ENCODE data around the gene PHC2.

The PHC2 gene

GRCh38 chr1:33369764-33370163 is 61.1 kb downstream of the PHC2 start:
- Histone ChIP-seq H3K4me3 (ENCODE audit: low read depth, low read length) (no peak overlapping the region), H3K27ac (ENCODE audit: extremely low read depth, low read depth, low read length) (no peak overlapping the region), H3K36me3 (ENCODE audit: control insufficient read depth in 2 of 2, insufficient read depth in 1 of 2, low read length in 2 of 2) (peaks cover 0 to 39% of the 10 kb centered on the region in 2 experiments; a peak in 1 of 3 replicates), H3K4me1 (ENCODE audit: control insufficient read depth, insufficient read depth, low read length) (no peaks in the 10 kb centered on the region), H3K9me3 (ENCODE audit: control insufficient read depth, insufficient read depth, low read depth, low read length) (no peaks in the 10 kb centered on the region)
- no peak for TF ChIP-seq ZNF26 (tag by site-specific recombination; IDR thresholded peaks at IDR 0.05)
- TF ChIP-seq ZNF350 (tag by site-specific recombination; IDR thresholded peaks at IDR 0.05): no peak
- ChIA-PET CTCF (interaction anchor here (0.7 to 12.6 kb wide), 3 partner anchors 74 to 840 kb away, joined by 3 to 135 read pairs (median 5); no protein-coding TSS in a partner anchor), POLR2A (no interaction called here)

- POLR2A ChIA-PET: interaction anchor here (1.4 kb wide), 1 partner anchor 19 kb away, joined by 3 read pairs; no protein-coding TSS in a partner anchor
- TF ChIP-seq ZNF354C (tag by site-specific recombination; IDR thresholded peaks at IDR 0.05; ENCODE audit: borderline replicate concordance, low read depth) (no peak), ZNF610 (tag by site-specific recombination; IDR thresholded peaks at IDR 0.05; ENCODE audit: borderline replicate concordance) (no peak)
- H3K36me3 ChIP-seq (ENCODE audit: control insufficient read depth in 2 of 2, insufficient read depth in 1 of 2, low read length in 2 of 2): peaks cover 0 to 39% of the 10 kb centered on the region in 2 experiments; a peak in 1 of 3 replicates
- no peaks in the 10 kb centered on the region for H3K9me3 ChIP-seq (ENCODE audit: control insufficient read depth, insufficient read depth, low read depth, low read length)
- no peak overlapping the region for H3K4me3 ChIP-seq (ENCODE audit: low read depth, low read length)
- CTCF ChIA-PET: interaction anchor here (0.7 to 12.6 kb wide), 4 partner anchors 73 to 840 kb away, joined by 3 to 135 read pairs (median 7); no protein-coding TSS in a partner anchor
- no peak overlapping the region for H3K27ac ChIP-seq (ENCODE audit: extremely low read depth, low read depth, low read length)
- peaks cover 5% of the 10 kb centered on the region; the same call in 1 of the 2 replicates for H3K4me1 ChIP-seq (ENCODE audit: control insufficient read depth, insufficient read depth, low read length)
Observed at GRCh38 chr1:33369081-33369480, 61.8 kb downstream of the PHC2 start.

GRCh38 chr1:33368431-33368830 is 62.5 kb downstream of the PHC2 start:
- no peak for TF ChIP-seq ZNF140 (tag by site-specific recombination; IDR thresholded peaks at IDR 0.05)
- Histone ChIP-seq H3K36me3 (ENCODE audit: control insufficient read depth in 2 of 2, insufficient read depth in 1 of 2, low read length in 2 of 2) (peaks cover 0 to 39% of the 10 kb centered on the region in 2 experiments; a peak in 1 of 3 replicates), H3K9me3 (ENCODE audit: control insufficient read depth, insufficient read depth, low read depth, low read length) (no peaks in the 10 kb centered on the region), H3K4me3 (ENCODE audit: low read depth, low read length) (no peak overlapping the region), H3K4me1 (ENCODE audit: control insufficient read depth, insufficient read depth, low read length) (peaks cover 10% of the 10 kb centered on the region), H3K27ac (ENCODE audit: extremely low read depth, low read depth, low read length) (no peak overlapping the region)
- POLR2A ChIA-PET: interaction anchor here (1.4 kb wide), 1 partner anchor 18 kb away, joined by 3 read pairs; no protein-coding TSS in a partner anchor
- CTCF ChIA-PET: interaction anchor here (0.6 to 12.6 kb wide), 6 partner anchors 72 to 783 kb away, joined by 3 to 135 read pairs (median 4); no protein-coding TSS in a partner anchor

GRCh38 chr1:33367485-33368405 is 63.1 kb downstream of the PHC2 start:
- ChIA-PET POLR2A (interaction anchor here (1.4 kb wide), 1 partner anchor 18 kb away, joined by 3 read pairs; no protein-coding TSS in a partner anchor), CTCF (interaction anchor here (0.6 to 12.6 kb wide), 7 partner anchors 48 to 783 kb away, joined by 3 to 135 read pairs (median 3); partner anchors contain the start of gene A3GALT2)
- H3K27ac ChIP-seq (ENCODE audit: extremely low read depth, low read depth, low read length): no peak overlapping the region
- H3K4me1 ChIP-seq (ENCODE audit: control insufficient read depth, insufficient read depth, low read length): peaks cover 11% of the 10 kb centered on the region
- peaks cover 0 to 39% of the 10 kb centered on the region in 2 experiments; a peak in 1 of 3 replicates for H3K36me3 ChIP-seq (ENCODE audit: control insufficient read depth in 2 of 2, insufficient read depth in 1 of 2, low read length in 2 of 2)
- TF ChIP-seq ZNF341 (tag by site-specific recombination; IDR thresholded peaks at IDR 0.05; ENCODE audit: low read depth) (peak; percentile 90), ZNF133 (tag by site-specific recombination; IDR thresholded peaks at IDR 0.05) (no peak), KLF17 (tag by site-specific recombination; IDR thresholded peaks at IDR 0.05) (no peak), ZBTB21 (tag by site-specific recombination; IDR thresholded peaks at IDR 0.05) (no peak), ZNF600 (tag by site-specific recombination; IDR thresholded peaks at IDR 0.05) (peak; percentile 47; the same call in 1 of the 2 replicates), ZNF654 (tag by site-specific recombination; IDR thresholded peaks at IDR 0.05; ENCODE audit: low read depth) (peak; percentile 93), ZNF112 (tag by site-specific recombination; IDR thresholded peaks at IDR 0.05) (no peak), ZFP37 (tag by site-specific recombination; IDR thresholded peaks at IDR 0.05) (peak; percentile 25; the same call in 1 of the 2 replicates), CTCF (tag by site-specific recombination; IDR thresholded peaks at IDR 0.05) (peak; percentile 80)
- H3K9me3 ChIP-seq (ENCODE audit: control insufficient read depth, insufficient read depth, low read depth, low read length): no peaks in the 10 kb centered on the region
- no peak overlapping the region for H3K4me3 ChIP-seq (ENCODE audit: low read depth, low read length)
